Neutrophil (primary cell): Measurements from ENCODE around the gene JMJD8.

Experiments
- H3K27ac ChIP-seq: fragments of 200-600 bp; sonication (generic); 2 replicates; pipeline ENCODE4 v1.5.1; 2016; ENCODE audit warnings: mild to moderate bottlenecking, moderate library complexity
- H3K27me3 ChIP-seq: fragments of 200-600 bp; sonication (generic); 2 replicates; pipeline ENCODE4 v1.6.0; 2016; ENCODE audit warnings: mild to moderate bottlenecking
- H3K36me3 ChIP-seq: fragments of 200-600 bp; sonication (generic); 2 replicates; pipeline ENCODE4 v1.5.1; 2017
- H3K4me1 ChIP-seq, 2 experiments: fragments of 200-600 bp in 1 of 2; sonication (generic) in 1 of 2; 1 replicate in 1 of 2; 2 replicates in 1 of 2; pipeline versions ENCODE4 v1.5.1 to v1.6.1; 2013 to 2016; ENCODE audit warnings: low read depth in 1 of 2, low read length in 1 of 2, mild to moderate bottlenecking in 1 of 2, moderate library complexity in 1 of 2; ENCODE audit not compliant: control insufficient read depth in 1 of 2, insufficient read depth in 1 of 2
- H3K4me3 ChIP-seq, 2 experiments: fragments of 200-600 bp in 1 of 2; sonication (generic) in 1 of 2; 1 replicate in 1 of 2; 2 replicates in 1 of 2; pipeline ENCODE4 v1.5.1; 2013 to 2016; ENCODE audit warnings: low read depth in 1 of 2, low read length in 1 of 2, mild to moderate bottlenecking in 1 of 2, moderate library complexity in 1 of 2
- H3K9me3 ChIP-seq: fragments of 200-600 bp; sonication (generic); 2 replicates; pipeline ENCODE4 v1.5.1; 2016
- CTCF ChIP-seq: fragments of 200-600 bp; sonication (generic); IDR thresholded peaks from 2 replicates; pipeline ENCODE4 v1.5.1; 2016; ENCODE audit warnings: antibody characterized with exemption

JMJD8 gene

GRCh38 chr16:638836-639235 is 45.3 kb downstream of the JMJD8 start:
- H3K9me3 ChIP-seq: no peaks in the 10 kb centered on the region
- no peak for TF ChIP-seq CTCF
- H3K27me3 ChIP-seq: no peaks in the 10 kb centered on the region
- no peak overlapping the region for H3K4me3 ChIP-seq
- peaks cover 37 to 50% of the 10 kb centered on the region in 2 experiments for H3K4me1 ChIP-seq
- H3K36me3 ChIP-seq: peaks cover under 1% of the 10 kb centered on the region
- no peak overlapping the region for H3K27ac ChIP-seq

DNA sequence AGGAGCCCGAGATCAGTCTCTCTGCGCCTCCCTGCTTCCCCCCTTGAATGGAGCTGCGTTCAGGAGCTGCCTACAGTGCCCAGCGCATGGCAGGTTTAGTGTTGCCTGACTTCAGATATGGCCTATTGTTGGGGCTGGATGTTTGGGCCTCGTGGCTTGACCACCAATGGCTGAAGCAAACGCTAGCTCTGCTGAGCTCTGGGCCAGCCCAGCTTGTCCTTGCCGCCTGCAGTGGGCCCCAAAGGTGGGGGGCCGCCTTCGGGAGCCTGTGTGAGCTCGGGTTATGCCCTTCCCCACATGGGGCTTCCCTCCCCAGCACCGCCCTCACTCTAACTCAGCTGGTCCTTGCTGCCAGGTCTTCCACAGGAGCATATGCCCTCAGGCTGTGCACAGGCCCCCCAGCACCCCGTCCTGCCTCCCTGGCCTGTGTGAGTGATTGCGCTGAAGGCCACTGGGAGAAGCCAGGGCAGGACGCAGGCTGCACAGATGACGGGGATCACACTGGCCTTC is 46.0 kb downstream of the JMJD8 start:
- no peak for TF ChIP-seq CTCF
- no peak overlapping the region for H3K4me3 ChIP-seq
- H3K27ac ChIP-seq: no peak overlapping the region
- H3K27me3 ChIP-seq: no peaks in the 10 kb centered on the region
- peaks cover 8% of the 10 kb centered on the region for H3K36me3 ChIP-seq
- H3K9me3 ChIP-seq: no peaks in the 10 kb centered on the region
- H3K4me1 ChIP-seq: peaks cover 29 to 44% of the 10 kb centered on the region in 2 experiments

- Histone ChIP-seq H3K4me1 (peaks cover 22 to 37% of the 10 kb centered on the region in 2 experiments), H3K4me3 (peak overlapping the region; percentile 75 to 97), H3K36me3 (peaks cover 8% of the 10 kb centered on the region), H3K9me3 (no peaks in the 10 kb centered on the region), H3K27ac (peak overlapping the region; percentile 89), H3K27me3 (peaks cover under 1% of the 10 kb centered on the region)
- TF ChIP-seq CTCF: no peak
These were observed 46.8 kb downstream of the JMJD8 start for GRCh38 chr16:637081-638018.

GRCh38 chr16:636206-637080 is 47.7 kb downstream of the JMJD8 start, which contains the start of gene METTL26:
Gene METTL26 (minus strand): TSS chr16:636305. CDS start chr16:636290, 15 bp downstream.
- H3K9me3 ChIP-seq: no peaks in the 10 kb centered on the region
- peak within 1 kb of the TSS; percentile 89 for H3K27ac ChIP-seq
- peaks cover 9% of the 10 kb centered on the region for H3K27me3 ChIP-seq
- H3K4me1 ChIP-seq: peaks cover 19 to 30% of the 10 kb centered on the region in 2 experiments
- peak within 1 kb of the TSS; percentile 75 to 97 for H3K4me3 ChIP-seq
- H3K36me3 ChIP-seq: peaks cover 8% of the 10 kb centered on the region
- TF ChIP-seq CTCF: peak; percentile 67

DNA sequence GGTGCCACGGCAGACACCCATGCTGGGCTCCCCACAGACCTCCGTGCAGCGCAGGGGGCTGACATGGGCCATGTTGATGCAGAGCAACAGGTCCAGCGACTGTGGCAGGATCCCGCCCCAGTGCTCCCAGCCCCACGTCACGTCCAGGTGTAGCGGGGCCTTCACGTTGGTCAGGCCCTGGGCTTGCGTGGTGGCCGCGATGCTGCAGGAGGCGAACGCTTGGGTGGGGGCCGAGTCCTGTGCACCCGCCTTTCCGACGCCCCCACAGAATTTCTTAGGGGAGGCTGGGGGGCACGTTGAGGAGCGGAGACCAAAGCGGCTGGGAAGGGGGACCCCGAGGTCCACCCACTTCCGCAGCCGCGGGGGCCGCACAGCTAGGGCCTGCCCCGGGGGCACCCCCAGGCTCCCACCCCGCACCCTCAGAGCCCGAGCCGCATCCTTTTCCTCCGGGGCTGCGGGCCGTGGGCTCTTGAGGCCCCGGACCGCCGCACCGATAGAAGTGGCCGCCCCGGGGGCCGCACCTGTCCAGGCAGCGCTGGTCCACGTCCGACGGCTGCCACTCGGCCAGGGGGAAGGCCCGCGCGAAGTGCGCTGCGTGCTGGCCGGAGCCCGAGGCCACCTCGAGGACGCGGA is 48.4 kb downstream of the JMJD8 start:
- Histone ChIP-seq H3K27ac (peak overlapping the region; percentile 89), H3K9me3 (no peaks in the 10 kb centered on the region), H3K4me1 (peaks cover 14 to 24% of the 10 kb centered on the region in 2 experiments), H3K36me3 (peaks cover 8% of the 10 kb centered on the region), H3K4me3 (peak overlapping the region; percentile 75 to 97), H3K27me3 (peaks cover 17% of the 10 kb centered on the region)
- TF ChIP-seq CTCF: no peak
